ENCODE results near the gene GPR153. TPM values are rescaled to one million over a fixed set of nuclear protein-coding genes. Genes with fewer than 3 reads are reported as not detected.

Gene GPR153
- total and polyA plus RNA-seq, 2 of the 13 experiments (the other 11 are each of a cell fraction or from before 2014, with no cell fraction given), result 0.22 to 0.31 TPM

- Histone ChIP-seq H3K79me2 (ENCODE audit: insufficient read depth, low read length) (no peaks in the 10 kb centered on the region), H4K20me1 (ENCODE audit: insufficient read depth, low read length) (no peaks in the 10 kb centered on the region), H3K27ac (ENCODE audit: extremely low read length, insufficient read depth, low read length) (no peak overlapping the region), H3K27me3 (ENCODE audit: control insufficient read depth in 1 of 2, insufficient read depth in 2 of 2, low read length in 2 of 2) (no peaks in the 10 kb centered on the region), H3K36me3 (replicated peaks in 1 of 2; ENCODE audit: control insufficient read depth in 1 of 2, insufficient read depth in 2 of 2, low read length in 2 of 2) (peaks cover 3 to 6% of the 10 kb centered on the region in 2 experiments; a peak in 2 of 5 replicates), H2AFZ (ENCODE audit: low read length) (no peak overlapping the region), H3K9ac (ENCODE audit: insufficient read depth, low read depth, low read length) (no peak overlapping the region), H3K9me3 (ENCODE audit: low read length) (no peaks in the 10 kb centered on the region), H3K4me3 (replicated peaks in 1 of 3; ENCODE audit: insufficient read depth in 1 of 3, low read depth in 2 of 3, low read length in 3 of 3) (no peak overlapping the region), H3K4me2 (ENCODE audit: low read depth, low read length) (no peak overlapping the region), H3K4me1 (ENCODE audit: insufficient read depth, low read length) (peaks cover 9% of the 10 kb centered on the region)
- DNase-seq (ENCODE audit: low spot score), result no peak
- in situ Hi-C loops (cut with HindIII; ENCODE audit: extremely low pct_ligation_motif_present, low pct_unique_long_range_greater_than_20kb) (no loop called here), intact Hi-C loops (cut with micrococcal nuclease; ENCODE audit: unreplicated experiment) (no loop called here)
- FAIRE-seq, result no peak
- WGBS (ENCODE audit: low lambda C conversion rate), result 91% methylated on average over 25 of the region's 35 CpGs
- ATAC-seq, result no peak
- BruUV-seq (replicated peaks), result no TSS peak
- TF ChIP-seq YY1 (IDR thresholded peaks at IDR 0.05; ENCODE audit: insufficient read depth, insufficient replicate concordance, low read depth, low read length) (no peak), CEBPB (IDR thresholded peaks at IDR 0.05; ENCODE audit: borderline replicate concordance, low read depth, low read length) (no peak), EHMT2 (IDR thresholded peaks at IDR 0.05; ENCODE audit: borderline replicate concordance, low read depth, low read length) (no peak), ATF7-NPFF (CRISPR knock-in tag; IDR thresholded peaks at IDR 0.05; ENCODE audit: low read depth) (no peak), ARID2 (CRISPR knock-in tag; IDR thresholded peaks at IDR 0.05; ENCODE audit: borderline replicate concordance) (no peak), FOXA1 (IDR thresholded peaks at IDR 0.05) (no peak), FOXA1 (CRISPR knock-in tag; IDR thresholded peaks at IDR 0.05) (no peak), ZNF251 (CRISPR knock-in tag; IDR thresholded peaks at IDR 0.05) (no peak), SNRNP70 (IDR thresholded peaks at IDR 0.05; ENCODE audit: low read depth, low read length) (no peak), KDM5A (IDR thresholded peaks at IDR 0.05; ENCODE audit: borderline replicate concordance, low read length) (no peak), NR2F2 (IDR thresholded peaks at IDR 0.05; ENCODE audit: borderline replicate concordance, low read depth) (no peak), SKI (IDR thresholded peaks at IDR 0.05; ENCODE audit: partially characterized antibody) (no peak), ZNF609 (CRISPR knock-in tag; IDR thresholded peaks at IDR 0.05; ENCODE audit: borderline replicate concordance) (no peak), REPIN1 (CRISPR knock-in tag; IDR thresholded peaks at IDR 0.05; ENCODE audit: borderline replicate concordance, low read depth) (no peak)
- CTCF ChIA-PET (ENCODE audit: low intra/inter-chr PET ratio, low total read pairs), result no interaction called here
- POLR2A ChIA-PET, result no interaction called here
Observed at GRCh38 chr1:6275826-6276782, 15.2 kb upstream of the GPR153 start.

Data from HepG2 (cell line).